Neural cell (in vitro differentiated cells): Measurements from ENCODE around the gene CRB2.

ENCODE experiments used
- EP300 ChIP-seq: fragments of 450-650 bp; conservative IDR thresholded peaks from 2 replicates; pipeline ENCODE4 v1.6.1; 2014; ENCODE audit warnings: antibody characterized with exemption, mild to moderate bottlenecking, moderate library complexity; ENCODE audit not compliant: poor library complexity, severe bottlenecking
- EZH2 ChIP-seq: fragments of 200-600, 300-800 bp; shearing (Covaris generic), sonication (generic); IDR thresholded peaks from 2 replicates; pipeline ENCODE4 v1.6.1; 2014; ENCODE audit warnings: antibody characterized with exemption, low read length, borderline replicate concordance, mild to moderate bottlenecking; ENCODE audit not compliant: insufficient read depth, poor library complexity, severe bottlenecking
- MXI1 ChIP-seq: fragments of 450-650 bp; conservative IDR thresholded peaks from 2 replicates; pipeline ENCODE4 v1.6.1; 2014; ENCODE audit warnings: antibody characterized with exemption, mild to moderate bottlenecking; ENCODE audit not compliant: poor library complexity, severe bottlenecking
- POLR2AphosphoS5 ChIP-seq: IDR thresholded peaks from 2 replicates; pipeline ENCODE4 v1.6.1; 2012
- RAD21 ChIP-seq: fragments of 450-650 bp; conservative IDR thresholded peaks from 2 replicates; pipeline ENCODE4 v1.6.1; 2014; ENCODE audit warnings: antibody characterized with exemption, mild to moderate bottlenecking, moderate library complexity
- SMC3 ChIP-seq: fragments of 450-650 bp; conservative IDR thresholded peaks from 2 replicates; pipeline ENCODE4 v1.6.1; 2014; ENCODE audit warnings: antibody characterized with exemption, mild to moderate bottlenecking, moderate library complexity; ENCODE audit not compliant: poor library complexity
- TAF1 ChIP-seq: IDR thresholded peaks from 2 replicates; pipeline ENCODE4 v1.6.1; 2012; ENCODE audit warnings: low read depth
- TF ChIP-seq, protein P1 (sequence below): fragments of 450-650 bp; IDR thresholded peaks from 2 replicates; pipeline ENCODE4 v1.5.1; 2014; ENCODE audit warnings: antibody characterized with exemption, mild to moderate bottlenecking, moderate library complexity; ENCODE audit not compliant: poor library complexity, severe bottlenecking
- TF ChIP-seq, protein P2 (sequence below): IDR thresholded peaks from 2 replicates; pipeline ENCODE4 v1.6.1; 2012; ENCODE audit warnings: borderline replicate concordance

DNA sequence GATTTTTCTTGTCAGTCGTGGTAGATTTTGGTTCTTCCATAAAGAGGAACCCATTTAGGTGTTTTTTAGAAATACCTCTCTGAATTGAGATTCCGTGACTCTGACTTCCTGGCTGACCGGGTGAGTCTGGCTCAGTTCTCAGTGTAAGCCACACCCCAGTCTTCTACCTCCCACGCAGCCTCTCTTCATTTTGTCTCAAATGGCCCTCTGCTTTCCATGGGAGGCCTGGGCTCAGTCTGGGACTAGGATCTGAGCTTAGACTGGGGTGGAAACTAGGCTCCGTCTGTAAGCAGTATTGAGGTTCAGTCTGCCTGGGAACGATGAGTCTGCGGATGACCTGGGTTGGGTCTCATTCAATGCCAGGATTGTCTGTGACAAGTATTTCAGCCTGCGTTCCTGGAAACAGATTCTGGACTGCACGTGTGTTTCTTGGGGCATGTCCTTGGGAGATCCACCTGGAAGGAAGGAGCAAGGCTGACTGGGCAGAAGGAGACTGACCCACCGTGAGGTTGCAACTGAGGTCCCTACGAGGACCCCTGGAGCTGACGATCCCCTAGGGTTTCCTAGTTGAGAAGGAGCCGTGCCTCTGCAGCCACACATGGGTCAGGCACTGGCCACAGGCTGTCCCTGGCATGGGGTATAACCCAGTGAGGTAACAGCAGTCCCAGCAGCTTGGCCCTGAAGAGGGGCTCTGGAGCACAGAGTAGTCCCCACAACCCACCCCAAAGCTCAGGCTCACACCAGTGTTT, 12.4 kb upstream of the CRB2 start:
- TF ChIP-seq POLR2AphosphoS5 (no peak), EP300 (no peak), RAD21 (no peak), EZH2 (no peak), TAF1 (no peak), SMC3 (no peak), MXI1 (no peak)
- TF ChIP-seq, protein P1, sequence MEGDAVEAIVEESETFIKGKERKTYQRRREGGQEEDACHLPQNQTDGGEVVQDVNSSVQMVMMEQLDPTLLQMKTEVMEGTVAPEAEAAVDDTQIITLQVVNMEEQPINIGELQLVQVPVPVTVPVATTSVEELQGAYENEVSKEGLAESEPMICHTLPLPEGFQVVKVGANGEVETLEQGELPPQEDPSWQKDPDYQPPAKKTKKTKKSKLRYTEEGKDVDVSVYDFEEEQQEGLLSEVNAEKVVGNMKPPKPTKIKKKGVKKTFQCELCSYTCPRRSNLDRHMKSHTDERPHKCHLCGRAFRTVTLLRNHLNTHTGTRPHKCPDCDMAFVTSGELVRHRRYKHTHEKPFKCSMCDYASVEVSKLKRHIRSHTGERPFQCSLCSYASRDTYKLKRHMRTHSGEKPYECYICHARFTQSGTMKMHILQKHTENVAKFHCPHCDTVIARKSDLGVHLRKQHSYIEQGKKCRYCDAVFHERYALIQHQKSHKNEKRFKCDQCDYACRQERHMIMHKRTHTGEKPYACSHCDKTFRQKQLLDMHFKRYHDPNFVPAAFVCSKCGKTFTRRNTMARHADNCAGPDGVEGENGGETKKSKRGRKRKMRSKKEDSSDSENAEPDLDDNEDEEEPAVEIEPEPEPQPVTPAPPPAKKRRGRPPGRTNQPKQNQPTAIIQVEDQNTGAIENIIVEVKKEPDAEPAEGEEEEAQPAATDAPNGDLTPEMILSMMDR: no peak
- TF ChIP-seq, protein P2, sequence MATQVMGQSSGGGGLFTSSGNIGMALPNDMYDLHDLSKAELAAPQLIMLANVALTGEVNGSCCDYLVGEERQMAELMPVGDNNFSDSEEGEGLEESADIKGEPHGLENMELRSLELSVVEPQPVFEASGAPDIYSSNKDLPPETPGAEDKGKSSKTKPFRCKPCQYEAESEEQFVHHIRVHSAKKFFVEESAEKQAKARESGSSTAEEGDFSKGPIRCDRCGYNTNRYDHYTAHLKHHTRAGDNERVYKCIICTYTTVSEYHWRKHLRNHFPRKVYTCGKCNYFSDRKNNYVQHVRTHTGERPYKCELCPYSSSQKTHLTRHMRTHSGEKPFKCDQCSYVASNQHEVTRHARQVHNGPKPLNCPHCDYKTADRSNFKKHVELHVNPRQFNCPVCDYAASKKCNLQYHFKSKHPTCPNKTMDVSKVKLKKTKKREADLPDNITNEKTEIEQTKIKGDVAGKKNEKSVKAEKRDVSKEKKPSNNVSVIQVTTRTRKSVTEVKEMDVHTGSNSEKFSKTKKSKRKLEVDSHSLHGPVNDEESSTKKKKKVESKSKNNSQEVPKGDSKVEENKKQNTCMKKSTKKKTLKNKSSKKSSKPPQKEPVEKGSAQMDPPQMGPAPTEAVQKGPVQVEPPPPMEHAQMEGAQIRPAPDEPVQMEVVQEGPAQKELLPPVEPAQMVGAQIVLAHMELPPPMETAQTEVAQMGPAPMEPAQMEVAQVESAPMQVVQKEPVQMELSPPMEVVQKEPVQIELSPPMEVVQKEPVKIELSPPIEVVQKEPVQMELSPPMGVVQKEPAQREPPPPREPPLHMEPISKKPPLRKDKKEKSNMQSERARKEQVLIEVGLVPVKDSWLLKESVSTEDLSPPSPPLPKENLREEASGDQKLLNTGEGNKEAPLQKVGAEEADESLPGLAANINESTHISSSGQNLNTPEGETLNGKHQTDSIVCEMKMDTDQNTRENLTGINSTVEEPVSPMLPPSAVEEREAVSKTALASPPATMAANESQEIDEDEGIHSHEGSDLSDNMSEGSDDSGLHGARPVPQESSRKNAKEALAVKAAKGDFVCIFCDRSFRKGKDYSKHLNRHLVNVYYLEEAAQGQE: no peak
